ENCODE measurements around the gene POU6F2.

- TF ChIP-seq POLR2A (IDR thresholded peaks at IDR 0.05), result no peak
- TF ChIP-seq POLR2AphosphoS5 (IDR thresholded peaks at IDR 0.05), result no peak
- TF ChIP-seq CTCF (IDR thresholded peaks at IDR 0.05), result no peak
- no peak for TF ChIP-seq EP300 (IDR thresholded peaks at IDR 0.05)
These were observed 175.9 kb downstream of the POU6F2 start for GRCh38 chr7:39153647-39154046.
